ACHN (cell line): Measurements from ENCODE around the gene DOK7.

Source experiments
- DNase-seq: peaks from one replicate; pipeline ENCODE4 v3.0.0-alpha.2; 2015
- in situ Hi-C: cut with HindIII; loops from 2 replicates; pipeline ENCODE4 v1.10.0; 2017; ENCODE audit warnings: low sequenced_read_pairs, low pct_ligation_motif_present, low pct_unique_long_range_greater_than_20kb

Gene DOK7

GRCh38 chr4:3522651-3523050, 59.5 kb downstream of the DOK7 start:
- no peak for DNase-seq
- in situ Hi-C loops: no loop called here

DNA sequence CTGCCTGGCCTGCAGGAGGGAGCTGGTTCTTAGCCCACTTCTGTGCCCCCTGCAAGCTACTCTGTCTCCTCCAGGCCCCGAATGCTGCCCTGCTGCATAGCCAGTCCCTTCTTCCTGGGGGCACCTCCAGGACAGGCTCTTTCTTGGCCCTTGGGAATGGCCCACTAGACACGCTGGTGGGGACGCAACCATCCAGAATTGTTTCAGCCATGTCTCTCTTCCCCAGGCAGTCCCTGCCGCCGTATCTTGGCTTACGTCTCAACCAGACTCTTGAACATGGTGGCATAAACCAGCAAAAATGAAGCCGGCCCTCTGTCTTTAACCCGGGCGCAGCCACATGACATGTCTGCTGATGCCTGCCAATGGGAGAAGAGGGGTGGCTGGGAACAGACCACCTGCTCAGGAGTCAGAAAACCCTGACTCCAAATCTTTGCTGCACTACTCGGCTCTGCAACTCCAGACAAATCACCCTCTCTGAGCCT, 60.1 kb downstream of the DOK7 start:
- in situ Hi-C loops: no loop called here
- no peak for DNase-seq

- in situ Hi-C loops: no loop called here
Measured at GRCh38 chr4:3523628-3524221, 60.6 kb downstream of the DOK7 start.

DNA sequence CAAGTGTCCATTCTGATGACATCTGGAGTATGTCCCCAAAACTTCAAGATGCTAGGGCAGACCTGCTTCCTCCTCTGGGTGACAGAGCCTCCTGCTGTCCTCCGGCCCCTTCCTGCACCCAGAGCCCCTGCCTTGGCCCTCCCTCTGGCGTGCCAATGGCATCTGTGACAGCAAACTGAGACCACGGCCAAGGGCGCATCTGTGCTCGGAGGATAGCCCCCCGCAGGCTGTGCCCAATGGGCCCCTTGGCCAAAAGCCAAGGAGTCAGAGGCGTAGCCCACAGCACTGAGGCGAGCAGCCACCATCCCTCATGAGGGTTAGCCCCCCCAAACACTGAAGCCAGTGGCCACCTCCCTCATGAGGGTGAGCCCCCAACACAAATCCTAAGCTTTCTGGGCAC, 61.2 kb downstream of the DOK7 start:
- in situ Hi-C loops: no loop called here
- no peak for DNase-seq

More at GRCh38 chr4:3523628-3524221, 60.6 kb downstream of the DOK7 start:
- no peak for DNase-seq

DNA sequence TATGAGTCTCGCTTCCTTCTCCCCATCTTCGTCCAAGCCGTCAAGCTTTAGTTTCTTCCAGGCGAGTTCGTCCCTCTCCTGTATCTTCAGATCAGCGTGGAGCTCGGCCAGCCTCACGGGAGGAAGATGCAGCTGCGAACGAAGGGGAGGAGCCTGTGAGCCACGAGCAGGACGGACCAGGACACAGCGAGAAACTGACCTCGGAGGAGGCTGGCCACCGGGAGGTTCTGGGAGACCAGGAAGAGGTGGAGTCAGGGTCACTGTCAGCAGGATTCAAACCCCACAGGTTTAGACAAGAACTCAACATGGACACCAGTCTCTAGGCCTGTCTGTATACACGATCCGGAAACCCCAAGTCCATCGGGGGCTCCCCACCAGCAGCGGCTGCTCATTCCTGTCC, 61.8 kb downstream of the DOK7 start:
- in situ Hi-C loops: no loop called here
- DNase-seq: no peak

GRCh38 chr4:3525532-3526430, 62.7 kb downstream of the DOK7 start:
- in situ Hi-C loops: no loop called here
- no peak for DNase-seq

GRCh38 chr4:3526456-3526855, 63.4 kb downstream of the DOK7 start:
- DNase-seq: no peak
- in situ Hi-C loops: no loop called here

- in situ Hi-C loops: no loop called here
- DNase-seq: no peak
Measured at GRCh38 chr4:3527101-3527913, 64.2 kb downstream of the DOK7 start.

DNA sequence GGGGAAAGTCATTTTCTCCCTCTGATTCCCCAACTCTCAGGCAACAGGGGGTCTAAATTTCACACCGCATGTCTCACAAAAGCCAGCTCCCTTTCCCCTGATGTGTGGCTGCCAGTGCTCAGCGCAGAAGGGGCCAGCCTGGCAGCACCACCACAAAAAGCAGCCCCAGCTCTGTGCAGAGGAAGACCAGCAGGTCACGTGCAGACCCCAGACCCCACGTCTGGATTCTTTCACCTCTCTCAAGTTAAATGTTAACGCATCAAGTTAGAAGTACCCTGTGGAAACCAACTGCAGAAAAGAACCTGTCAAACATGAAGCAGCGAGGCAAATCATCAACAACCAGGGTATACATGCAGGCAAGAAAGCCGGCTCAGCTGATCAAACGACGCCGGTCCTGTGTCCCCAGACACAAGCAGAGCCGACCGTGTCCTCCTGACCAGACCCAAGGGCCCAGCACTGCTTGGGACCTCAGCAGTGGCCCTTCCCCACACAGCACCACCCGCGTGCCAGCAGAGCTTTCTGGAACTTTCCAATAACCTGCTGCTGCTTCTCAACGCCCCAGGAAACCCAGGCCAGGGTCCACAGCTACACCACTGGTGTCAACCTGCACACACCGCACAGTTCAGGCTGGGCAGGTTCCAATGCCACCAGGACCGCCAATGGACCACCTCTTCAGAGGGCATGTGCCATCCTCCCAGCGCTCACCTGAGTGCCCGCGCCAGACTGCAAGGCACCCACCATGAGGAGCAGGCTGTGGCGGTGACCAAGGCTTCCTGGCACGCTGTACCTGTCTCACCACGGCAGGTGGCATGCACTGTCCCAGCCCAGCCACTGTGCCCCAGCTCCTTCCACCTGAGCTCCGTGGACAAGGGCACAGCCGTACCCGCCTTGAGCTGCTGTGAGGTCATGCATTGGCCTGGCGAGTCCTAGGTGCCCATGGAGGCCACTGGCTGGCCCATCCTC, 65.1 kb downstream of the DOK7 start:
- in situ Hi-C loops: no loop called here
- DNase-seq: no peak

DNA sequence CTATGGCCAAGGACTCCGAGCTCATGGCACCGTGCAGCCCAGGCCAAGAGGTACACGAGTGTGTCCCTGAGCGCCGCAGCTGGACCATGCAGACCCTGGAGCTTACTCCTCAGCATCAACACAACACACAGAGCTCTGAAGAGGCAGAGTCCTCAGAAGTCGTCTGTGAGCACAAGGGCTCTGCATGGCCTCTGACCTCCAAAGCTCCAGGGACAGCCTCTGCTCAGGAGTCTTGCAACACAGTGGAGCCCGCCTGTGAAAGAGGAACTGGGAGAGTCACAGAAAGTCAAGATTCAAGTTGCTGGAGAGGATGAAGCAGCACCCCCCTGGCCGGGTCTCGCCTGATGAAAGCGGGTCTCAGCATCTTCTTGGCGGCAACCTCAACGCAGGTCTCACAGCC, 66.3 kb downstream of the DOK7 start:
- no peak for DNase-seq
- in situ Hi-C loops: no loop called here

DNA sequence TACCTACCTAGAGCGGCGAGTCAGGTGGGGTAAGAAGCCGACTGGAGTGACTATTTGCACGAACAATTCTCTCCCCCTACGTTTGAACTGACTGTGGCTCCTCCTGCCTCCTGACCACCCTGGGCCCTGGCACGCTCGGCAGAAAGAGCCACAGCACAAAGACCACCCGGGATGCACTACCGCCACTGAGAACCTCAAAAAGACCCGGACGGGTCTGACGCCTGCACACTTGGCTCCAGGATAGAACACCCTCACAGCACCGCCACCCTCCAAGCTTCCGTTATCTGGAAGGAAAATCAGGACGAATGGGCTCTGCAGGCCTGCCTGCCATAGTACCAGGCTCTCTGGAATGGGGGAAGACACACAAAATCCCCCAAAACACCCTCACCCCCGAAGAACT, 66.9 kb downstream of the DOK7 start:
- no peak for DNase-seq
- in situ Hi-C loops: no loop called here

- in situ Hi-C loops: no loop called here
- no peak for DNase-seq
Measured at GRCh38 chr4:3530663-3531254, 67.7 kb downstream of the DOK7 start.

DNA sequence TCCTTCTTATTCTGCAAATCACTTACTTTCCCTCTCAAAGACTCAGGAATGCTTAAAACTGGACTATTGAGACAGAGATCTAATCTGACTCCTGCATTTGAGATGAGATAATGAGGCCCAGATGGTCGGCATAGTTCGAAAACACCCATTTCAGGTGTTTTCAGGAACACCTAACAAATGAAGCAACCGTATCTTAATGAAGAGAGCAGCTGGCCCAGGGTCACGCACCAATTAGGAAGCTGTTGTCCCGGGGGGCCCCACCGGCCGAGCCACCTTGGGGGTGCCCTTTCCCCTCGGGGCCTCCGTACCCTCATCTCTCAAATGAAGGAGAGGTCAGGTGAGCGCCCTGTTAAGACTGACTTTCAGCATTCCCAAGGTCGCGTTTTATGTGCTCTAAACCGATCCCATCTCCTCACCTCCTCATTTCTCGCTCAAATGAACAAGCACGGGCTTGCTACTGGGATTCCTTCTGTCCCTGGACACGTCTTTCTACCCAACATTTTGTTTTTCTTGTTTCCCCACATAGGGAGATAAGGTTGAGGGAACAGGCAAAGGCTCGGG, 68.3 kb downstream of the DOK7 start:
- in situ Hi-C loops: no loop called here
- DNase-seq: no peak

- peak; percentile 79 for DNase-seq
- in situ Hi-C loops: no loop called here
Measured at GRCh38 chr4:3531879-3532750, 69.0 kb downstream of the DOK7 start, which contains the start of gene LRPAP1. Gene LRPAP1, minus strand, starts transcription at chr4:3532422. Its CDS starts 10 bp downstream, at chr4:3532412.

DNA sequence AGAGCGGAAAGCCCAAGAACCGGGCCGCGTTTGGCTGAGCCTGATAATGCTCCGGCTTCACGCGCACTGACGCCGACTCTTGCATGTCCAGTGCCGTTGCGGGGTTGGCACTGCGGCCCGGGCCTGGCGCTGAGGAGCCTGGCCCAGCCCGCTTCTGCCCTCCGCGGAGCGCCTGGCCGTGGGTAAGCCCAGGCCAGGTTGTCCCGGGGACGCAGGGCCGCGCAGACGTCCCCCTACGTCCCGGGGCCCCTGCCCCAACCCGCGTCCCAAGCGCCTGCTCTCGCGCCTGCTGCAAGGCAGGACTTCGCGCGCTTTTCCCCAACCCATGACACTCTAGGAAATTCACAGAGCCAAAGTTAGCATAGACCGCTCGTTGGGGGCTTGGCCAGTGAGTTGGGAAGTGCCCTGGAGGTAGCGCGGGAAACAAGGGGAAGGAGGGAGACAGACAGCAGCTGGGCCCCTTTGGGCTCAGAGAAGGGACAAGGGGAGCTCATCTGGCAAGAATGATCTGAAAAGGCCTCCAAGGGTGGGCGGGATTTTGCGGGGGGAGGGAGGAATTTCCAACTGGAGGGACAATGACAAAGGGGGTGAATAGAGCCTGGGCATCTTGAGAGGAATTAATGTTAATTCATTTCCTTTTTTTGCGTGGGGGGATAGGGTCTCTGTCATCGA, 69.8 kb downstream of the DOK7 start:
- in situ Hi-C loops: no loop called here
- no peak for DNase-seq

- in situ Hi-C loops: no loop called here
Measured at GRCh38 chr4:3533423-3533820, 70.3 kb downstream of the DOK7 start.

More at GRCh38 chr4:3533423-3533820, 70.3 kb downstream of the DOK7 start:
- no peak for DNase-seq
